WTC11 (cell line): ENCODE measurements around the gene EPN1. TPM values are rescaled to one million over a fixed set of nuclear protein-coding genes. Genes with fewer than 3 reads are reported as not detected.

Experiments used
- ATAC-seq: fragments of 200-7000 bp; cut with Tn5 transposase; 2 replicates; pipeline ENCODE4 v1.10.0; 2021; ENCODE audit warnings: mild to moderate bottlenecking, moderate library complexity
- CTCF ChIA-PET: fragments of 300-600 bp; sonication (Branson Sonifier 250); formaldehyde crosslinking; loops from one replicate; lab custom pipeline; 2021; ENCODE audit warnings: antibody characterized with exemption; lab: Charles Lee
- POLR2A ChIA-PET: fragments of 350-600 bp; sonication (Branson Sonifier 250); formaldehyde crosslinking; loops from one replicate; lab custom pipeline; 2021; ENCODE audit warnings: antibody characterized with exemption; lab: Charles Lee
- DNase-seq: peaks from one replicate; pipeline ENCODE4 v3.0.0; 2021; ENCODE audit warnings: low spot score
- H3K27ac Mint-ChIP-seq: 2 replicates; pipeline ENCODE4 v1.8.0; 2021; ENCODE audit warnings: mixed read lengths
- H3K27me3 Mint-ChIP-seq: 2 replicates; pipeline ENCODE4 v1.8.0; 2021; ENCODE audit warnings: low read depth, mild to moderate bottlenecking, moderate library complexity, mixed read lengths
- H3K36me3 Mint-ChIP-seq: 2 replicates; pipeline ENCODE4 v1.8.0; 2021; ENCODE audit warnings: mixed read lengths
- H3K4me1 Mint-ChIP-seq: 2 replicates; pipeline ENCODE4 v1.8.0; 2022; ENCODE audit warnings: mixed read lengths
- H3K4me3 Mint-ChIP-seq: 2 replicates; pipeline ENCODE4 v1.8.0; 2021; ENCODE audit warnings: mild to moderate bottlenecking, moderate library complexity, mixed read lengths
- H3K9me3 Mint-ChIP-seq: 2 replicates; pipeline ENCODE4 v1.8.0; 2021; ENCODE audit warnings: mixed read lengths
- CBFB ChIP-seq: sonication (generic); formaldehyde crosslinking; IDR thresholded peaks from 2 replicates; pipeline ENCODE4 v1.8.1; 2022; ENCODE audit warnings: mild to moderate bottlenecking, low read depth, missing genetic modification reagents
- CREB1 ChIP-seq: sonication (generic); formaldehyde crosslinking; IDR thresholded peaks from 2 replicates; pipeline ENCODE4 v1.8.0; 2023; ENCODE audit warnings: mild to moderate bottlenecking, missing genetic modification reagents
- CREM ChIP-seq: sonication (generic); formaldehyde crosslinking; IDR thresholded peaks from 2 replicates; pipeline ENCODE4 v1.8.1; 2022; ENCODE audit warnings: mild to moderate bottlenecking, missing genetic modification reagents, moderate library complexity
- EMX1 ChIP-seq: fragments of 250-450 bp; sonication (Bioruptor Pico); IDR thresholded peaks from 2 replicates; pipeline ENCODE4 v1.8.0; 2021; ENCODE audit warnings: mild to moderate bottlenecking
- GRHL2 ChIP-seq: fragments of 250-450 bp; sonication (Bioruptor Pico); IDR thresholded peaks from 2 replicates; pipeline ENCODE4 v1.8.0; 2022; ENCODE audit warnings: mild to moderate bottlenecking, moderate library complexity; ENCODE audit not compliant: insufficient replicate concordance, severe bottlenecking
- HMGA2 ChIP-seq: fragments of 250-450 bp; sonication (Bioruptor Pico); IDR thresholded peaks from 2 replicates; pipeline ENCODE4 v1.4.0; 2021; ENCODE audit warnings: mild to moderate bottlenecking, moderate library complexity
- NFE2L1 ChIP-seq: sonication (generic); formaldehyde crosslinking; IDR thresholded peaks from 2 replicates; pipeline ENCODE4 v1.8.1; 2023; ENCODE audit warnings: missing genetic modification reagents
- NR2C2 ChIP-seq: sonication (generic); formaldehyde crosslinking; IDR thresholded peaks from 2 replicates; pipeline ENCODE4 v1.8.0; 2022; ENCODE audit warnings: mild to moderate bottlenecking, missing genetic modification reagents
- OVOL2 ChIP-seq: fragments of 250-450 bp; sonication (Bioruptor Pico); IDR thresholded peaks from 2 replicates; pipeline ENCODE4 v1.9.0; 2021; ENCODE audit warnings: mild to moderate bottlenecking, borderline replicate concordance
- SMAD3 ChIP-seq: sonication (generic); formaldehyde crosslinking; IDR thresholded peaks from 2 replicates; pipeline ENCODE4 v1.8.0; 2022; ENCODE audit warnings: missing genetic modification reagents, mild to moderate bottlenecking, borderline replicate concordance
- ZNF121 ChIP-seq: sonication (generic); formaldehyde crosslinking; IDR thresholded peaks from 2 replicates; pipeline ENCODE4 v1.8.0; 2023; ENCODE audit warnings: missing genetic modification reagents
- ZNF317 ChIP-seq: sonication (generic); formaldehyde crosslinking; IDR thresholded peaks from 2 replicates; pipeline ENCODE4 v1.8.1; 2023; ENCODE audit warnings: low read depth, mild to moderate bottlenecking, moderate library complexity, missing genetic modification reagents, borderline replicate concordance
- ZNF396 ChIP-seq: fragments of 250-450 bp; sonication (Bioruptor Pico); IDR thresholded peaks from 2 replicates; pipeline ENCODE4 v1.8.0; 2021; ENCODE audit warnings: mild to moderate bottlenecking, moderate library complexity, borderline replicate concordance
- ZNF423 ChIP-seq: fragments of 250-450 bp; sonication (Bioruptor Pico); IDR thresholded peaks from 2 replicates; pipeline ENCODE4 v2.1.2; 2022; ENCODE audit warnings: mild to moderate bottlenecking, moderate library complexity
- total RNA-seq: library from RNA; stranded (reverse); gene quantifications from 3 replicates; pipeline ENCODE4 v1.2.3, GENCODE V29; 2021
- TF ChIP-seq, protein P1 (sequence below): sonication (generic); formaldehyde crosslinking; IDR thresholded peaks from 2 replicates; pipeline ENCODE4 v1.8.0; 2023; ENCODE audit warnings: missing genetic modification reagents, mild to moderate bottlenecking, borderline replicate concordance
- TF ChIP-seq, protein P2 (sequence below): sonication (generic); formaldehyde crosslinking; conservative IDR thresholded peaks from 2 replicates; pipeline ENCODE4 v1.8.1; 2023; ENCODE audit warnings: mild to moderate bottlenecking, low read depth, missing genetic modification reagents, moderate library complexity
- TF ChIP-seq, protein P3 (sequence below): fragments of 250-450 bp; sonication (Bioruptor Pico); IDR thresholded peaks from 2 replicates; pipeline ENCODE4 v1.9.0; 2021; ENCODE audit warnings: mild to moderate bottlenecking
- TF ChIP-seq, protein P4 (sequence below): fragments of 250-450 bp; sonication (Bioruptor Pico); IDR thresholded peaks from 2 replicates; pipeline ENCODE4 v2.1.2; 2022; ENCODE audit warnings: mild to moderate bottlenecking, moderate library complexity
- TF ChIP-seq, protein P5 (sequence below): sonication (generic); formaldehyde crosslinking; conservative IDR thresholded peaks from 2 replicates; pipeline ENCODE4 v1.8.1; 2022; ENCODE audit warnings: mild to moderate bottlenecking, missing genetic modification reagents
- TF ChIP-seq, protein P6 (sequence below): sonication (generic); formaldehyde crosslinking; IDR thresholded peaks from 2 replicates; pipeline ENCODE4 v1.8.0; 2022; ENCODE audit warnings: mild to moderate bottlenecking, missing genetic modification reagents

The EPN1 gene
- total RNA-seq, 1 experiment from 2014 or later, result 234 TPM

DNA sequence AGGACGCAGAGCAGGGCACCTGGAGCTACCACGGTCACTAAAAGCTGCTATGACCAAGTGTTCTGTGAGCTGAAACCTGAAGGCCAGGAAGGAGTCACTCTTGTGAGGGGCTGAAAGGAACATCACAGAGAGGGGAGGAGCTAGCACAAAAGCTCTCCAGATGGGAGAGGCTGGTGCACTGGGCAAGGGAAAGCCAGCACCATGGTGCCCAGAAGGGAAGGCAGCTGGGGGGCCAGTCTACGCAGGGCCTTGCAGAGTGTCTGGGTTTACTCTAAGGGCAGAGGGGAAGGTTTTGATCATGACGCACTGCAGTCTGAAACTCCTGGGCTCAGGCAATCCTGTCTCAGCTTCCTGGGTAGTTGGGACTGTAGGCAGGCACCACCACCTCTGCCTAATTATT, 38.3 kb upstream of the EPN1 start:
- Mint-ChIP-seq H3K27me3 (peaks cover 9% of the 10 kb centered on the region), H3K9me3 (peaks cover 4% of the 10 kb centered on the region), H3K27ac (peak overlapping the region; percentile 82), H3K4me3 (peak overlapping the region; percentile 100), H3K4me1 (peaks cover 32% of the 10 kb centered on the region), H3K36me3 (peaks cover 16% of the 10 kb centered on the region)
- no peak for ATAC-seq
- TF ChIP-seq ZNF121, result no peak
- TF ChIP-seq, protein P1, sequence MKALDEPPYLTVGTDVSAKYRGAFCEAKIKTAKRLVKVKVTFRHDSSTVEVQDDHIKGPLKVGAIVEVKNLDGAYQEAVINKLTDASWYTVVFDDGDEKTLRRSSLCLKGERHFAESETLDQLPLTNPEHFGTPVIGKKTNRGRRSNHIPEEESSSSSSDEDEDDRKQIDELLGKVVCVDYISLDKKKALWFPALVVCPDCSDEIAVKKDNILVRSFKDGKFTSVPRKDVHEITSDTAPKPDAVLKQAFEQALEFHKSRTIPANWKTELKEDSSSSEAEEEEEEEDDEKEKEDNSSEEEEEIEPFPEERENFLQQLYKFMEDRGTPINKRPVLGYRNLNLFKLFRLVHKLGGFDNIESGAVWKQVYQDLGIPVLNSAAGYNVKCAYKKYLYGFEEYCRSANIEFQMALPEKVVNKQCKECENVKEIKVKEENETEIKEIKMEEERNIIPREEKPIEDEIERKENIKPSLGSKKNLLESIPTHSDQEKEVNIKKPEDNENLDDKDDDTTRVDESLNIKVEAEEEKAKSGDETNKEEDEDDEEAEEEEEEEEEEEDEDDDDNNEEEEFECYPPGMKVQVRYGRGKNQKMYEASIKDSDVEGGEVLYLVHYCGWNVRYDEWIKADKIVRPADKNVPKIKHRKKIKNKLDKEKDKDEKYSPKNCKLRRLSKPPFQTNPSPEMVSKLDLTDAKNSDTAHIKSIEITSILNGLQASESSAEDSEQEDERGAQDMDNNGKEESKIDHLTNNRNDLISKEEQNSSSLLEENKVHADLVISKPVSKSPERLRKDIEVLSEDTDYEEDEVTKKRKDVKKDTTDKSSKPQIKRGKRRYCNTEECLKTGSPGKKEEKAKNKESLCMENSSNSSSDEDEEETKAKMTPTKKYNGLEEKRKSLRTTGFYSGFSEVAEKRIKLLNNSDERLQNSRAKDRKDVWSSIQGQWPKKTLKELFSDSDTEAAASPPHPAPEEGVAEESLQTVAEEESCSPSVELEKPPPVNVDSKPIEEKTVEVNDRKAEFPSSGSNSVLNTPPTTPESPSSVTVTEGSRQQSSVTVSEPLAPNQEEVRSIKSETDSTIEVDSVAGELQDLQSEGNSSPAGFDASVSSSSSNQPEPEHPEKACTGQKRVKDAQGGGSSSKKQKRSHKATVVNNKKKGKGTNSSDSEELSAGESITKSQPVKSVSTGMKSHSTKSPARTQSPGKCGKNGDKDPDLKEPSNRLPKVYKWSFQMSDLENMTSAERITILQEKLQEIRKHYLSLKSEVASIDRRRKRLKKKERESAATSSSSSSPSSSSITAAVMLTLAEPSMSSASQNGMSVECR (CRISPR knock-in tag), result no peak
- no peak for TF ChIP-seq NR2C2 (CRISPR knock-in tag)
- TF ChIP-seq EMX1 (CRISPR knock-in tag), result no peak
- TF ChIP-seq ZNF423 (CRISPR knock-in tag), result no peak
- TF ChIP-seq ZNF317 (CRISPR knock-in tag), result no peak
- TF ChIP-seq ZNF396, result no peak
- no peak for TF ChIP-seq CREM (CRISPR knock-in tag)
- no peak for TF ChIP-seq HMGA2 (CRISPR knock-in tag)
- TF ChIP-seq CREB1, result no peak
- TF ChIP-seq GRHL2 (CRISPR knock-in tag), result no peak
- TF ChIP-seq OVOL2 (CRISPR knock-in tag), result no peak
- no peak for TF ChIP-seq SMAD3
- TF ChIP-seq, protein P2, sequence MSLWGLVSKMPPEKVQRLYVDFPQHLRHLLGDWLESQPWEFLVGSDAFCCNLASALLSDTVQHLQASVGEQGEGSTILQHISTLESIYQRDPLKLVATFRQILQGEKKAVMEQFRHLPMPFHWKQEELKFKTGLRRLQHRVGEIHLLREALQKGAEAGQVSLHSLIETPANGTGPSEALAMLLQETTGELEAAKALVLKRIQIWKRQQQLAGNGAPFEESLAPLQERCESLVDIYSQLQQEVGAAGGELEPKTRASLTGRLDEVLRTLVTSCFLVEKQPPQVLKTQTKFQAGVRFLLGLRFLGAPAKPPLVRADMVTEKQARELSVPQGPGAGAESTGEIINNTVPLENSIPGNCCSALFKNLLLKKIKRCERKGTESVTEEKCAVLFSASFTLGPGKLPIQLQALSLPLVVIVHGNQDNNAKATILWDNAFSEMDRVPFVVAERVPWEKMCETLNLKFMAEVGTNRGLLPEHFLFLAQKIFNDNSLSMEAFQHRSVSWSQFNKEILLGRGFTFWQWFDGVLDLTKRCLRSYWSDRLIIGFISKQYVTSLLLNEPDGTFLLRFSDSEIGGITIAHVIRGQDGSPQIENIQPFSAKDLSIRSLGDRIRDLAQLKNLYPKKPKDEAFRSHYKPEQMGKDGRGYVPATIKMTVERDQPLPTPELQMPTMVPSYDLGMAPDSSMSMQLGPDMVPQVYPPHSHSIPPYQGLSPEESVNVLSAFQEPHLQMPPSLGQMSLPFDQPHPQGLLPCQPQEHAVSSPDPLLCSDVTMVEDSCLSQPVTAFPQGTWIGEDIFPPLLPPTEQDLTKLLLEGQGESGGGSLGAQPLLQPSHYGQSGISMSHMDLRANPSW, result no peak
- TF ChIP-seq, protein P3, sequence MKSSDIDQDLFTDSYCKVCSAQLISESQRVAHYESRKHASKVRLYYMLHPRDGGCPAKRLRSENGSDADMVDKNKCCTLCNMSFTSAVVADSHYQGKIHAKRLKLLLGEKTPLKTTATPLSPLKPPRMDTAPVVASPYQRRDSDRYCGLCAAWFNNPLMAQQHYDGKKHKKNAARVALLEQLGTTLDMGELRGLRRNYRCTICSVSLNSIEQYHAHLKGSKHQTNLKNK (CRISPR knock-in tag), result no peak
- TF ChIP-seq, protein P4, sequence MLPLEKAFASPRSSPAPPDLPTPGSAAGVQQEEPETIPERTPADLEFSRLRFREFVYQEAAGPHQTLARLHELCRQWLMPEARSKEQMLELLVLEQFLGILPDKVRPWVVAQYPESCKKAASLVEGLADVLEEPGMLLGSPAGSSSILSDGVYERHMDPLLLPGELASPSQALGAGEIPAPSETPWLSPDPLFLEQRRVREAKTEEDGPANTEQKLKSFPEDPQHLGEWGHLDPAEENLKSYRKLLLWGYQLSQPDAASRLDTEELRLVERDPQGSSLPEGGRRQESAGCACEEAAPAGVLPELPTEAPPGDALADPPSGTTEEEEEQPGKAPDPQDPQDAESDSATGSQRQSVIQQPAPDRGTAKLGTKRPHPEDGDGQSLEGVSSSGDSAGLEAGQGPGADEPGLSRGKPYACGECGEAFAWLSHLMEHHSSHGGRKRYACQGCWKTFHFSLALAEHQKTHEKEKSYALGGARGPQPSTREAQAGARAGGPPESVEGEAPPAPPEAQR (CRISPR knock-in tag), result no peak
- TF ChIP-seq, protein P5, sequence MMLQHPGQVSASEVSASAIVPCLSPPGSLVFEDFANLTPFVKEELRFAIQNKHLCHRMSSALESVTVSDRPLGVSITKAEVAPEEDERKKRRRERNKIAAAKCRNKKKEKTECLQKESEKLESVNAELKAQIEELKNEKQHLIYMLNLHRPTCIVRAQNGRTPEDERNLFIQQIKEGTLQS (CRISPR knock-in tag), result no peak
- TF ChIP-seq NFE2L1 (CRISPR knock-in tag), result no peak
- TF ChIP-seq CBFB (CRISPR knock-in tag), result no peak
- TF ChIP-seq, protein P6, sequence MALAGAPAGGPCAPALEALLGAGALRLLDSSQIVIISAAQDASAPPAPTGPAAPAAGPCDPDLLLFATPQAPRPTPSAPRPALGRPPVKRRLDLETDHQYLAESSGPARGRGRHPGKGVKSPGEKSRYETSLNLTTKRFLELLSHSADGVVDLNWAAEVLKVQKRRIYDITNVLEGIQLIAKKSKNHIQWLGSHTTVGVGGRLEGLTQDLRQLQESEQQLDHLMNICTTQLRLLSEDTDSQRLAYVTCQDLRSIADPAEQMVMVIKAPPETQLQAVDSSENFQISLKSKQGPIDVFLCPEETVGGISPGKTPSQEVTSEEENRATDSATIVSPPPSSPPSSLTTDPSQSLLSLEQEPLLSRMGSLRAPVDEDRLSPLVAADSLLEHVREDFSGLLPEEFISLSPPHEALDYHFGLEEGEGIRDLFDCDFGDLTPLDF (CRISPR knock-in tag), result no peak
- no peak for DNase-seq
- CTCF ChIA-PET, result interaction anchor here (1.0 to 2.9 kb wide), 5 partner anchors 12 to 169 kb away, joined by 3 to 10 read pairs (median 4); partner anchors contain the start of genes ZNF784 and ZNF865
- POLR2A ChIA-PET, result no interaction called here
